K562 (cell line): ENCODE data around the gene CD276. TPM values are rescaled to one million over a fixed set of nuclear protein-coding genes. Genes with fewer than 3 reads are reported as not detected.
A peak's percentile ranks its signal among the peaks of the same experiment; 100 is the strongest.

Experiments used
- KLF16 ChIP-seq: IDR thresholded peaks from 2 replicates; pipeline ENCODE4 v1.6.1; 2016; ENCODE audit warnings: antibody characterized with exemption
- MAZ ChIP-seq, 2 experiments: fragments of 450-650 bp in 1 of 2; sonication (generic) in 1 of 2; formaldehyde crosslinking; IDR thresholded peaks in 1 of 2; conservative IDR thresholded peaks in 1 of 2; 2 replicates each; pipeline versions ENCODE4 v1.4.0 to v1.5.0; 2020; ENCODE audit warnings: mild to moderate bottlenecking in 1 of 2, missing genetic modification reagents in 1 of 2
- NFE2 ChIP-seq: IDR thresholded peaks from 2 replicates; pipeline ENCODE4 v1.6.1; 2014; ENCODE audit warnings: antibody characterized with exemption, low read depth
- PRPF4 ChIP-seq: fragments of 200-400 bp; formaldehyde crosslinking; IDR thresholded peaks from one replicate; pipeline ENCODE4 v1.6.1; 2017; ENCODE audit warnings: low read length, low read depth, mild to moderate bottlenecking; ENCODE audit not compliant: insufficient read depth, poor library complexity, severe bottlenecking
- ZNF311 ChIP-seq: fragments of 250-450 bp; sonication (Bioruptor Pico); IDR thresholded peaks from 2 replicates; pipeline ENCODE4 v1.4.0; 2020; ENCODE audit warnings: mild to moderate bottlenecking, moderate library complexity
- polyA plus RNA-seq, 8 experiments: library from polyadenylated mRNA; depleted of rRNA in 4 of 8; stranded (reverse) in 5 of 8; unstranded in 3 of 8; fragments of >200 nt; fragmentation: Nextera tagmentation in 2 of 8; fragmentation: Illumina TruSeq in 1 of 8; extraction: Ambion mirVana in 2 of 8; extraction: Trizol in 1 of 8; gene quantifications; 2 replicates each; pipeline versions ENCODE4 v1.2.1 to v1.2.3, GENCODE V29; 2011 to 2014; ENCODE audit warnings: inconsistent platforms in 1 of 8, missing spikeins in 1 of 8
- total RNA-seq, 7 experiments: library from RNA; depleted of rRNA in 6 of 7; stranded (reverse); fragments of >200 nt in 6 of 7; fragmentation: Illumina TruSeq in 2 of 7; extraction: Trizol in 2 of 7; gene quantifications; 2 replicates each; pipeline versions ENCODE4 v1.2.1 to v1.2.3, GENCODE V29; 2011 to 2021; ENCODE audit warnings: low replicate concordance in 1 of 7
- TF ChIP-seq, protein P1 (sequence below), 2 experiments: fragments of 450-650 bp in 1 of 2; sonication (generic) in 1 of 2; formaldehyde crosslinking in 1 of 2; IDR thresholded peaks; 2 replicates each; pipeline versions ENCODE4 v1.7.1 to v1.9.0; 2016 to 2022; ENCODE audit warnings: inconsistent platforms in 1 of 2, mild to moderate bottlenecking in 1 of 2, missing genetic modification reagents in 1 of 2

Gene CD276
- total and polyA plus RNA-seq, 9 of the 15 experiments (the other 6 are each of a cell fraction or from before 2014, with no cell fraction given), result 0.11 to 3.6 (median 2.3) TPM

- TF ChIP-seq, protein P1, sequence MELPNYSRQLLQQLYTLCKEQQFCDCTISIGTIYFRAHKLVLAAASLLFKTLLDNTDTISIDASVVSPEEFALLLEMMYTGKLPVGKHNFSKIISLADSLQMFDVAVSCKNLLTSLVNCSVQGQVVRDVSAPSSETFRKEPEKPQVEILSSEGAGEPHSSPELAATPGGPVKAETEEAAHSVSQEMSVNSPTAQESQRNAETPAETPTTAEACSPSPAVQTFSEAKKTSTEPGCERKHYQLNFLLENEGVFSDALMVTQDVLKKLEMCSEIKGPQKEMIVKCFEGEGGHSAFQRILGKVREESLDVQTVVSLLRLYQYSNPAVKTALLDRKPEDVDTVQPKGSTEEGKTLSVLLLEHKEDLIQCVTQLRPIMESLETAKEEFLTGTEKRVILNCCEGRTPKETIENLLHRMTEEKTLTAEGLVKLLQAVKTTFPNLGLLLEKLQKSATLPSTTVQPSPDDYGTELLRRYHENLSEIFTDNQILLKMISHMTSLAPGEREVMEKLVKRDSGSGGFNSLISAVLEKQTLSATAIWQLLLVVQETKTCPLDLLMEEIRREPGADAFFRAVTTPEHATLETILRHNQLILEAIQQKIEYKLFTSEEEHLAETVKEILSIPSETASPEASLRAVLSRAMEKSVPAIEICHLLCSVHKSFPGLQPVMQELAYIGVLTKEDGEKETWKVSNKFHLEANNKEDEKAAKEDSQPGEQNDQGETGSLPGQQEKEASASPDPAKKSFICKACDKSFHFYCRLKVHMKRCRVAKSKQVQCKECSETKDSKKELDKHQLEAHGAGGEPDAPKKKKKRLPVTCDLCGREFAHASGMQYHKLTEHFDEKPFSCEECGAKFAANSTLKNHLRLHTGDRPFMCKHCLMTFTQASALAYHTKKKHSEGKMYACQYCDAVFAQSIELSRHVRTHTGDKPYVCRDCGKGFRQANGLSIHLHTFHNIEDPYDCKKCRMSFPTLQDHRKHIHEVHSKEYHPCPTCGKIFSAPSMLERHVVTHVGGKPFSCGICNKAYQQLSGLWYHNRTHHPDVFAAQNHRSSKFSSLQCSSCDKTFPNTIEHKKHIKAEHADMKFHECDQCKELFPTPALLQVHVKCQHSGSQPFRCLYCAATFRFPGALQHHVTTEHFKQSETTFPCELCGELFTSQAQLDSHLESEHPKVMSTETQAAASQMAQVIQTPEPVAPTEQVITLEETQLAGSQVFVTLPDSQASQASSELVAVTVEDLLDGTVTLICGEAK (IDR thresholded peaks at IDR 0.05), result 0 out of 2 replicates have a peak, but pooled peaks have one; percentile 40
- TF ChIP-seq, protein P1 (CRISPR knock-in tag; IDR thresholded peaks at IDR 0.05), result no peak
- peak; percentile 18; the same call in 1 of the 2 replicates for TF ChIP-seq KLF16
- 0 out of 4 replicates have a peak, but pooled peaks of 1 of the 2 experiments have one; percentile 30 for TF ChIP-seq MAZ (CRISPR knock-in tag; conservative IDR thresholded peaks at IDR 0.05 in 1 of 2, IDR thresholded peaks at IDR 0.05 in 1 of 2)
- TF ChIP-seq NFE2, result peak; percentile 48; the same call in 1 of the 2 replicates
- TF ChIP-seq ZNF311 (CRISPR knock-in tag), result no peak
- no peak for TF ChIP-seq PRPF4
Observed at GRCh38 chr15:73697033-73697467, 12.9 kb downstream of the CD276 start (continued).
